Skeletal muscle satellite cell (primary cell): ENCODE data around the gene RASL10B.
"Not testable (repeated sequence)": the region's sequence is repeated elsewhere in the genome, so short reads cannot be mapped to it uniquely, and the experiment has no call there.

ENCODE experiments used
- H3K27me3 ChIP-seq: 2 replicates; pipeline ENCODE4 v1.7.0; 2013; ENCODE audit warnings: low read length; ENCODE audit not compliant: control insufficient read depth, insufficient read depth
- H3K36me3 ChIP-seq: 2 replicates; pipeline ENCODE4 v1.7.0; 2013; ENCODE audit warnings: mild to moderate bottlenecking, control low read depth, low read length; ENCODE audit not compliant: insufficient read depth
- H3K4me1 ChIP-seq: 2 replicates; pipeline ENCODE4 v1.7.0; 2013; ENCODE audit warnings: low read length; ENCODE audit not compliant: control insufficient read depth, insufficient read depth
- H3K4me2 ChIP-seq: 2 replicates; pipeline ENCODE4 v1.7.0; 2013; ENCODE audit warnings: mild to moderate bottlenecking, low read length
- H3K4me3 ChIP-seq: 2 replicates; pipeline ENCODE4 v1.7.0; 2013; ENCODE audit warnings: low read length
- H3K9ac ChIP-seq: 2 replicates; pipeline ENCODE4 v1.7.0; 2013; ENCODE audit warnings: mild to moderate bottlenecking, low read depth, low read length, moderate library complexity
- H3K9me3 ChIP-seq: replicated peaks from 2 replicates; pipeline ENCODE4 v1.7.0; 2013; ENCODE audit warnings: mild to moderate bottlenecking, control low read depth, low read length

Gene RASL10B

GRCh38 chr17:35744830-35745229, 13.4 kb downstream of the RASL10B start:
- peaks cover 7% of the 10 kb centered on the region for H3K4me1 ChIP-seq
- H3K36me3 ChIP-seq: no peaks in the 10 kb centered on the region
- peaks cover 72% of the 10 kb centered on the region for H3K27me3 ChIP-seq
- no peak overlapping the region for H3K4me2 ChIP-seq
- H3K4me3 ChIP-seq: no peak overlapping the region
- no peak overlapping the region for H3K9ac ChIP-seq
- H3K9me3 ChIP-seq: no peaks in the 10 kb centered on the region

- Histone ChIP-seq H3K4me2 (no peak overlapping the region), H3K9ac (no peak overlapping the region), H3K4me1 (peaks cover 11% of the 10 kb centered on the region), H3K27me3 (peaks cover 72% of the 10 kb centered on the region), H3K36me3 (no peaks in the 10 kb centered on the region), H3K9me3 (no peaks in the 10 kb centered on the region), H3K4me3 (no peak overlapping the region)
Measured at GRCh38 chr17:35745246-35745645, 13.8 kb downstream of the RASL10B start.

GRCh38 chr17:35745749-35746320, 14.4 kb downstream of the RASL10B start:
- Histone ChIP-seq H3K9me3 (no peaks in the 10 kb centered on the region), H3K4me3 (no peak overlapping the region), H3K4me2 (no peak overlapping the region), H3K9ac (no peak overlapping the region), H3K27me3 (peaks cover 72% of the 10 kb centered on the region), H3K4me1 (peaks cover 13% of the 10 kb centered on the region), H3K36me3 (no peaks in the 10 kb centered on the region)

- Histone ChIP-seq H3K27me3 (peaks cover 61% of the 10 kb centered on the region), H3K4me2 (no peak overlapping the region), H3K9me3 (no peaks in the 10 kb centered on the region), H3K4me1 (peaks cover 10% of the 10 kb centered on the region), H3K9ac (no peak overlapping the region), H3K4me3 (no peak overlapping the region), H3K36me3 (no peaks in the 10 kb centered on the region)
Measured at GRCh38 chr17:35747540-35748017, 16.1 kb downstream of the RASL10B start.

- no peak overlapping the region for H3K4me2 ChIP-seq
- H3K4me3 ChIP-seq: no peak overlapping the region
- H3K9ac ChIP-seq: no peak overlapping the region
- no peaks in the 10 kb centered on the region for H3K9me3 ChIP-seq
- H3K27me3 ChIP-seq: peaks cover 67% of the 10 kb centered on the region
- H3K4me1 ChIP-seq: peaks cover 10% of the 10 kb centered on the region
- no peaks in the 10 kb centered on the region for H3K36me3 ChIP-seq
Measured at GRCh38 chr17:35748341-35748841, 17.0 kb downstream of the RASL10B start.

- H3K9me3 ChIP-seq: no peaks in the 10 kb centered on the region
- H3K36me3 ChIP-seq: no peaks in the 10 kb centered on the region
- peaks cover 10% of the 10 kb centered on the region for H3K4me1 ChIP-seq
- peaks cover 73% of the 10 kb centered on the region for H3K27me3 ChIP-seq
- no peak overlapping the region for H3K4me3 ChIP-seq
- no peak overlapping the region for H3K4me2 ChIP-seq
- H3K9ac ChIP-seq: no peak overlapping the region
Measured at GRCh38 chr17:35748979-35749378, 17.5 kb downstream of the RASL10B start.

- H3K9ac ChIP-seq: no peak overlapping the region
- peak overlapping the region; percentile 65 for H3K4me2 ChIP-seq
- no peaks in the 10 kb centered on the region for H3K36me3 ChIP-seq
- no peaks in the 10 kb centered on the region for H3K9me3 ChIP-seq
- H3K4me3 ChIP-seq: no peak overlapping the region
- peaks cover 73% of the 10 kb centered on the region for H3K27me3 ChIP-seq
- H3K4me1 ChIP-seq: peaks cover 10% of the 10 kb centered on the region
Measured at GRCh38 chr17:35749560-35750412, 18.3 kb downstream of the RASL10B start.

- Histone ChIP-seq H3K9me3 (no peaks in the 10 kb centered on the region), H3K4me1 (peaks cover 10% of the 10 kb centered on the region), H3K9ac (no peak overlapping the region), H3K27me3 (peaks cover 68% of the 10 kb centered on the region), H3K4me2 (peak overlapping the region; percentile 65), H3K36me3 (no peaks in the 10 kb centered on the region), H3K4me3 (no peak overlapping the region)
Measured at GRCh38 chr17:35750526-35751395, 19.3 kb downstream of the RASL10B start.

GRCh38 chr17:35751541-35751940, 20.1 kb downstream of the RASL10B start:
- H3K27me3 ChIP-seq: peaks cover 60% of the 10 kb centered on the region
- H3K36me3 ChIP-seq, H3K4me3 ChIP-seq, H3K9me3 ChIP-seq, H3K4me2 ChIP-seq, H3K9ac ChIP-seq: not testable (repeated sequence)
- H3K4me1 ChIP-seq: peaks cover 10% of the 10 kb centered on the region

GRCh38 chr17:35752471-35752870, 21.0 kb downstream of the RASL10B start:
- Histone ChIP-seq H3K4me1 (peaks cover 10% of the 10 kb centered on the region), H3K9ac (no peak overlapping the region), H3K36me3 (no peaks in the 10 kb centered on the region), H3K9me3 (no peaks in the 10 kb centered on the region), H3K4me2 (no peak overlapping the region), H3K27me3 (peaks cover 63% of the 10 kb centered on the region), H3K4me3 (no peak overlapping the region)
